Skeletal muscle satellite cell (primary cell): ENCODE data around the gene SORCS2.

Experiments
- H3K27me3 ChIP-seq: 2 replicates; pipeline ENCODE4 v1.7.0; 2013; ENCODE audit warnings: low read length; ENCODE audit not compliant: control insufficient read depth, insufficient read depth
- H3K36me3 ChIP-seq: 2 replicates; pipeline ENCODE4 v1.7.0; 2013; ENCODE audit warnings: mild to moderate bottlenecking, control low read depth, low read length; ENCODE audit not compliant: insufficient read depth
- H3K4me1 ChIP-seq: 2 replicates; pipeline ENCODE4 v1.7.0; 2013; ENCODE audit warnings: low read length; ENCODE audit not compliant: control insufficient read depth, insufficient read depth
- H3K4me2 ChIP-seq: 2 replicates; pipeline ENCODE4 v1.7.0; 2013; ENCODE audit warnings: mild to moderate bottlenecking, low read length
- H3K4me3 ChIP-seq: 2 replicates; pipeline ENCODE4 v1.7.0; 2013; ENCODE audit warnings: low read length
- H3K9ac ChIP-seq: 2 replicates; pipeline ENCODE4 v1.7.0; 2013; ENCODE audit warnings: mild to moderate bottlenecking, low read depth, low read length, moderate library complexity
- H3K9me3 ChIP-seq: replicated peaks from 2 replicates; pipeline ENCODE4 v1.7.0; 2013; ENCODE audit warnings: mild to moderate bottlenecking, control low read depth, low read length

The SORCS2 gene

DNA sequence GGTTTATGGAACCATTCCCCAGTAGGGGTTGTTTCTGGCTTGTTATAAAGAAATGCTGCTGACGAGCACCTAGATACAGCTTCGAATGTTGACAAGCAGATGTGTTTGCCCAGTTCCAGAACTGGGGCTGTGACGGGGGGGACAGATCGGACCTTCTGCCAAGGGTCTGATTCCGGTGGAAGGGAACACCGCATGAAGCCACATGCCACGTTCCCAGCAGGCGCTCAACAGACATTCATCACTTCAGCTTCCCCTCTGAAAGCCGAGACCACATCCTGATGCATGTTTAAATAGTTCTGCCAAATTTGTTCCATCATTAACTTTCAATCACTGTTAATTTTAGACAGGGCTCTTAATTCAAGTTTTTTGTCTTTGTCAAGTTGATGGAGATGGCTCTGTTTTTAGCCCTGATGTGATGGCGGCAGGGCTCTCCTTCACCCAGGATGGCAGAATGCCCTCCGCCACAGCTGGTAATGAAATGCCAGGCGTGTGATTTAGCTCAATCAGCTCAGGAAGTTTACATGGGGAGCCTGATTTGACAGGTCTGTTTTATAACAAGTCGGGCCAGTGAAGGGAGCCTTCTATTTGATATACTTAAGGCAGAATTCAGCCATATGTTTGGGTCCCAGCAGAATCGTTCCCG is 185.0 kb downstream of the SORCS2 start:
- H3K27me3 ChIP-seq: peaks cover 55% of the 10 kb centered on the region
- no peaks in the 10 kb centered on the region for H3K9me3 ChIP-seq
- H3K4me2 ChIP-seq: no peak overlapping the region
- H3K4me1 ChIP-seq: no peaks in the 10 kb centered on the region
- H3K4me3 ChIP-seq: no peak overlapping the region
- no peaks in the 10 kb centered on the region for H3K36me3 ChIP-seq
- no peak overlapping the region for H3K9ac ChIP-seq

DNA sequence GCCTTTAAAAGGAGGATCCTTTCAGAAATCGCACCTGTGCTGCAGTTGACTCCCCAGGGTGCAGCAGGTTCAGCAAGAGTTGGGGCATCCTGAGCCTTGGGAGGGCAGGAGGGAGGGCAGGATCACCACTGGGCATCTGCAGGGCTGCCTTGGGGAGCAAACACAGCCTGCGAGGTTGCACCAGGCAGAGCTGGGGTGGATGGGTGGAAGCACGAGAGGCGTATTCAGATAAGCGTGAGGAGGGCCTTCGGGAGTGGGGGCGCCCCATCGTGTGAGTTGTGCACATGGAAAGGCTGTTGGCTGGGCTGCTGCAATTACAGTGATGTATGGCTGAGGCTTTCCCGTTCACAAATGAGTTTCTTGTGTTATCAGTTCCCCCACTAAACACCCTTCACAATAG is 186.8 kb downstream of the SORCS2 start:
- Histone ChIP-seq H3K9me3 (no peaks in the 10 kb centered on the region), H3K4me3 (no peak overlapping the region)

DNA sequence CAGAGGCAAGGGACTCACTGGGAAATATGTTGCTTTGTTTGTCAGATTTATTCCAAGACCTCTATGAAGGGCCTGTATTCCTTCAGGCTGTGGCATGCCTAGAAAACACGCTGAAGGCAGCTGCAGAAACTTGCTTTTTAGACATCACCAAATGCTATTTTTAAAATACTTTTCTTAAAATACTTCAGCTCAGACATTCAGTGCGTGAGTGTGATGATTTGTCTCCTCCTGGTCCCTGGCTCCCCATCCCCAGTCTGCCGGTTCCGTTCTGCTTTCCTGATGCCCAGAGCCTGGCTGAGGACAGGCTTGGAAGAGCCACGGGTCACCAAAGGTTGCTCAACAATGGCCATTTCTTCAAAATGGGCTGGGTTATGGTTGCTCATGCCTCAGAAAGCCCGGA is 187.4 kb downstream of the SORCS2 start:
- no peak overlapping the region for H3K4me3 ChIP-seq
- H3K9ac ChIP-seq: no peak overlapping the region
- H3K4me2 ChIP-seq: no peak overlapping the region
- H3K36me3 ChIP-seq: no peaks in the 10 kb centered on the region
- H3K27me3 ChIP-seq: peaks cover 48% of the 10 kb centered on the region
- H3K4me1 ChIP-seq: no peaks in the 10 kb centered on the region
- no peaks in the 10 kb centered on the region for H3K9me3 ChIP-seq

More for the DNA sequence above, 186.8 kb downstream of the SORCS2 start:
- H3K27me3 ChIP-seq: peaks cover 54% of the 10 kb centered on the region
- no peak overlapping the region for H3K9ac ChIP-seq
- no peaks in the 10 kb centered on the region for H3K36me3 ChIP-seq
- H3K4me2 ChIP-seq: no peak overlapping the region
- H3K4me1 ChIP-seq: no peaks in the 10 kb centered on the region

DNA sequence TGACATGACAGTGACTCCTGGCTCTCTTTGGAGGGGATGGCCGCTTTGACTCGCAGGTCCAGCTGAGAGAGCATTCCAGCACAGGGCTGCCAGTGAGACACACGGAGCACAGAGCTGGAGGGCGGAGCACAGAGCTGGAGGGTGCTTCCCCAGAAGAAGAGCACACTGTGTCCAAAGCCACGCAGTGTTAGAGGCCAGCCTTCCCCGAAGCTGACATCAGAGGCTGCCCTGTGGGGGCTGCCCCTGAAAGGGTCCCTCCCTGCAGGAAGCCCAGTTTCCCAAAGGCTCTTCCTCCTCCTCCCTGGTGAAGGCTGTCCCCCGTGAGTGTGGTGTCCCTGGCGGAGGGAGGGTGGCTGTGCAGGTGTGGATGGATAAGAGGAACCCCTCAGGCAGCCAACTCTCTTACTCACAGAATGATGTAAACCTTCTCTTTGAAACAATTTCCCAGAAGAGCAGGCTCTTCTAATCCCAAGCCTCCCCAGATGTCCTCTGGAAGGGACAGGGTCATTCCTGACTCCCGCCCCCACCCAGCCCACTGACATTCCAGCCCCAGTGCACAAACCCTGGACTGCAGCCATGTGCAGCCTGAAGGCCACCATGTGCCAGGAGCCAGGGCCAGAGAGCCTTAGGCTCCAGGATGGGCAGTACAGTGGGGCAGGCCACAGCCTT is 189.0 kb downstream of the SORCS2 start:
- peaks cover 34% of the 10 kb centered on the region for H3K27me3 ChIP-seq

DNA sequence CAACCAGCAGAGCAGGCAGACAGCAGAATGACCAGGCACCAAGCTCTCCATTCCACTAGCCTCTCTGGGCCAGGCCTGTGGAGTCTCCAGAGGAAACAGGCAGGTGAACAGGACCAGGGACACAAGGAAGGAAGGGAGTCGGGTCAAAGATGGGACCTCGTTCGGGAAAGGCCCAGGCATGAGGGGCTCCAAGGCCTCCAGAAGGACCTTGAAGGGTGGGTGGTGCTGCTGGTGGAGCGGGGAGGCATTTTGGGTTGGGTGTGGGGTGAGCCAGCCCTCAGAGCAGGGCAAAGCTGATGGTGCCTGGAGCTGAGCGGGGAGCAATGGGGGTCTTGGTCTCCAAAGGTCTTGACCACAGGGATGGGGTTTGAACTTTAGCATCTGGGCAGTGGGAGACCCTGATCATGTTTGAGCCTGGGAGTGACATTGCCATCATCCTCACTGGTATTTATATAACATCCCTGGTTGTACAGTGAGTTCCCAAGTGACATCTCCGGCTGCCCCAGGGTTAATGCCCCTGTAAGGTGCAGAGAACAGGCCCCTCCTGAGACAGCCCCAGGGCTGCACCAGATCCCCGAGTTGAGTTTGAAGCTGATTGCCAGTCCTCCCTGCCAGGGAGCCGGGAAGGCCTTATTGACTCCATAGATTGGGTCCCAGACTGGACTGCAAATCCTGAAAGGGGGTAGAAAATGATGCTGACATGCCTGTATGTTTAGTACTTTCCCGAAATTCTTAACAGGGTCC is 189.7 kb downstream of the SORCS2 start:
- Histone ChIP-seq H3K9ac (no peak overlapping the region), H3K4me2 (no peak overlapping the region), H3K27me3 (peaks cover 30% of the 10 kb centered on the region), H3K4me3 (no peak overlapping the region), H3K4me1 (no peaks in the 10 kb centered on the region), H3K9me3 (no peaks in the 10 kb centered on the region), H3K36me3 (no peaks in the 10 kb centered on the region)

More for the DNA sequence above, 189.0 kb downstream of the SORCS2 start:
- H3K4me1 ChIP-seq: no peaks in the 10 kb centered on the region
- H3K9me3 ChIP-seq: no peaks in the 10 kb centered on the region
- no peak overlapping the region for H3K4me2 ChIP-seq
- H3K4me3 ChIP-seq: no peak overlapping the region
- no peaks in the 10 kb centered on the region for H3K36me3 ChIP-seq
- H3K9ac ChIP-seq: no peak overlapping the region

- no peaks in the 10 kb centered on the region for H3K4me1 ChIP-seq
- no peak overlapping the region for H3K4me2 ChIP-seq
Measured at GRCh38 chr4:7382634-7383014, 190.3 kb downstream of the SORCS2 start.

DNA sequence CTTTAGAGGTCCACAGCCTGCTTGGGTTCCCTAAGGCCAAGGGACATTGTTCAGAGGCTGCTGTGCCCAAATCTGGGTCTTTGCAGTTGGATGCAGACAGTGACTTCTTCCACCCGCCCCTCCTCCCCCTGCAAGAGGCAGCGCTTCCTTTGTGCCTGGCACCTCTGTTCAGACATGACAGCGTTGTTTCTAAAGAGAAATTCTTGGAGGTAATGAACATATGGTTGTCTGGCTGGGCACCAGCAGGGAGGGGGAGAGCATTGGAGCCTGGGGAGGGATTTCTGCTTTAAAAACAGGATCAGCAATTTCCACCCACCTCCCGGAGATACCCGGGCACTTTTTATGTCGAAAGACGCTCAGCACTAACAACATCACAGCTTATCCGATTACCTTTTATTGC is 190.9 kb downstream of the SORCS2 start:
- Histone ChIP-seq H3K9me3 (no peaks in the 10 kb centered on the region), H3K36me3 (no peaks in the 10 kb centered on the region), H3K9ac (no peak overlapping the region), H3K27me3 (peaks cover 21% of the 10 kb centered on the region), H3K4me2 (no peak overlapping the region), H3K4me1 (no peaks in the 10 kb centered on the region), H3K4me3 (no peak overlapping the region)

More at GRCh38 chr4:7382634-7383014, 190.3 kb downstream of the SORCS2 start:
- H3K4me3 ChIP-seq: no peak overlapping the region
- H3K36me3 ChIP-seq: no peaks in the 10 kb centered on the region
- H3K27me3 ChIP-seq: peaks cover 25% of the 10 kb centered on the region
- no peak overlapping the region for H3K9ac ChIP-seq
- H3K9me3 ChIP-seq: no peaks in the 10 kb centered on the region

DNA sequence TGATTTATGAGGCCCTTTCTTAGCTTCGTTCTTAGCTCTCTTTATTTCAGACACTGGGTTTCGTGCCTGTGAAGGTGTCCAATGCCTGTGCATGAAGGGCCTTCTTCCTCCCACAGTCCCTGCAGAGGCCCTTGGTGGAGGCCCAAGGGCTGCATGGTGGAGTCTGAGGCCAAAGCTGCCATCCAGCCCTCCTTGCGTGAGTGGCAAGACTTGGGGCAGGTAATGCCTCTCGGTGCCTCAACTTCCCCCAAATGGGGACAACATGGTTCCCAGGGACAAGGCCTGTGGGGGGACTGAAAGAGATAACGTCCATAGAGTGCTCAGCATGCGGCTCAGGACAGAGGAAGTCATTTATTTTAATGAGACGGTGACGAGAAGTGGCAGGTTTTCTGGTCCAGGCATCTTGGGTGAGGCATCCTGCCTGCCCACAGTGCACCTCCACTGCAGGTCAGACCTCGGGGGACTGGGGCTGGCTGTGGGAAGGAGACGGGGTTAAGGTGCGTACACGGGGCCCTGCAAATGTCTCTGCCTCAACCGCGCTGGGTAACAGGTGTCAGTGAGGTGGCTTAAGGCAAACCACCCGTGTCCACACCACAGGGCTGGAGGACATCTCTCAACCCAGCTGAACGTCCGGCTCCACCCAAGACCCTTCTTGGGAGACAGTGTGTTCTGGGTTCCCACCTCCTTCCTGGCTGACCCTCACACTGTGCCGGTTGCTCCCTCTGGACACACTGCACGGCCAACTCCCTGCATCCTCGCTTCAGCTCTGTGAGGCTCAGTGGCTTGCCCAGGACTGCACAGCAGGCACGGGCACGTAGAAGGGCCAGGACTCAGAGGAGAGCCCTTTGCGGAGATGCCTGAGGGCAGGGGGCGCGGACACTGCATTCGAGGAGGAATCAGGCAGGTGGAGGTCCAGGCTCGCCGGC is 191.9 kb downstream of the SORCS2 start:
- no peaks in the 10 kb centered on the region for H3K9me3 ChIP-seq
- no peaks in the 10 kb centered on the region for H3K4me1 ChIP-seq
- H3K9ac ChIP-seq: no peak overlapping the region
- peaks cover 14% of the 10 kb centered on the region for H3K27me3 ChIP-seq
- no peaks in the 10 kb centered on the region for H3K36me3 ChIP-seq
- no peak overlapping the region for H3K4me3 ChIP-seq
- no peak overlapping the region for H3K4me2 ChIP-seq

DNA sequence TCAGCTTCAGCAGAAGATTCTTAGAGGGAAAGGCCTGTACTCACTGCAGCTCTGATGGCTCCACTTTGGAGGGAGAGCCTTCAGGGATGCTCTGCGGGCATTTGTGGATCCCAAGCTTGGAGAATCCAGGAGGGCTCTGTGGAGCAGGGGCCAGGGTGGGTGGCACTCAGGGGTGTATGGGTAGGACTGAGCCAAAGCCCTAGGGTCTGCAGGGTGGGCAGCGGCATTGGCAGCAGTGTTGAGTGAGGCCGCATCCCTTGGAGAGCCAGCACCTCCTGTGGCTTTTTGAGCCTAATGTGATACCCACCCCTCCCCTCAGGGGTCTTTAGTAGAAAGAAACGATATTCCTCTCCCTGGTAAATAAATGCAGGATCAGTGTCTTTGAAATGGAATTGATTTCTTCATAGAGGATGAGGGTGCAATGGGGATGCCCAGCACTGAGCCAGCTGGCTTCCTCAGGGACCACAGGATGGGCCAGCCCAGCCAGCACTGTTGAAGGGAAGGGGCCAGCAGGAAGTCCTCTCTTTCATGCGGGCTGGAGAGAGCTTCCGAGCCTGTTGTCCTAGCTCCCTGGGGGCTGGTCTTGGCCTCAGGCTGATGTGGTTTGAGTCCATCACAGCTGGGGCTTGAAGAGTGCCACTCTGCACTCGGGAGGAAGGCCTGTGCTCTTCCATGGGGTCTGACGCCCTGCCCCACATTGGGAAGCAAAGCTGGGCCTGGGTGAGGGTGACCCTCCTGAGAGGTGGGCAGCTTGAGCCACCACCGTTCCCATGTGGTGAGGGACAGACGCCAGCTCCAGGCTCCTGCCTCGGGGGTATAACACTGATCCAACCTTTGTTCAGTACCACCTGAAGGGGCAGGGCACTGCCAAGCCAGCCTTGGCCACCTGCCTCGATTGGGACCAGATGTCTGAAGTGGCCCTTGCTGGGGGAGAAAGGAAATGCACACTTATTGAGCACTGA is 192.9 kb downstream of the SORCS2 start:
- Histone ChIP-seq H3K9me3 (no peaks in the 10 kb centered on the region), H3K4me3 (no peak overlapping the region), H3K4me1 (no peaks in the 10 kb centered on the region), H3K36me3 (no peaks in the 10 kb centered on the region), H3K27me3 (peaks cover 11% of the 10 kb centered on the region), H3K9ac (no peak overlapping the region), H3K4me2 (no peak overlapping the region)

- Histone ChIP-seq H3K9me3 (no peaks in the 10 kb centered on the region), H3K4me2 (no peak overlapping the region), H3K9ac (no peak overlapping the region), H3K4me1 (peaks cover 2% of the 10 kb centered on the region), H3K4me3 (no peak overlapping the region), H3K27me3 (peaks cover 14% of the 10 kb centered on the region), H3K36me3 (no peaks in the 10 kb centered on the region)
Measured at GRCh38 chr4:7387925-7388324, 195.6 kb downstream of the SORCS2 start.
